SKM-1 (cell line): ENCODE measurements around the gene PRDM10.
A peak's percentile ranks its signal among the peaks of the same experiment; 100 is the strongest.
"Not testable (repeated sequence)": the region's sequence is repeated elsewhere in the genome, so short reads cannot be mapped to it uniquely, and the experiment has no call there.

Source experiments
- DNase-seq: peaks from one replicate; lab custom pipeline; 2025; ENCODE audit not compliant: unreplicated experiment; lab: John Stamatoyannopoulos, UW

PRDM10 gene, protein sequence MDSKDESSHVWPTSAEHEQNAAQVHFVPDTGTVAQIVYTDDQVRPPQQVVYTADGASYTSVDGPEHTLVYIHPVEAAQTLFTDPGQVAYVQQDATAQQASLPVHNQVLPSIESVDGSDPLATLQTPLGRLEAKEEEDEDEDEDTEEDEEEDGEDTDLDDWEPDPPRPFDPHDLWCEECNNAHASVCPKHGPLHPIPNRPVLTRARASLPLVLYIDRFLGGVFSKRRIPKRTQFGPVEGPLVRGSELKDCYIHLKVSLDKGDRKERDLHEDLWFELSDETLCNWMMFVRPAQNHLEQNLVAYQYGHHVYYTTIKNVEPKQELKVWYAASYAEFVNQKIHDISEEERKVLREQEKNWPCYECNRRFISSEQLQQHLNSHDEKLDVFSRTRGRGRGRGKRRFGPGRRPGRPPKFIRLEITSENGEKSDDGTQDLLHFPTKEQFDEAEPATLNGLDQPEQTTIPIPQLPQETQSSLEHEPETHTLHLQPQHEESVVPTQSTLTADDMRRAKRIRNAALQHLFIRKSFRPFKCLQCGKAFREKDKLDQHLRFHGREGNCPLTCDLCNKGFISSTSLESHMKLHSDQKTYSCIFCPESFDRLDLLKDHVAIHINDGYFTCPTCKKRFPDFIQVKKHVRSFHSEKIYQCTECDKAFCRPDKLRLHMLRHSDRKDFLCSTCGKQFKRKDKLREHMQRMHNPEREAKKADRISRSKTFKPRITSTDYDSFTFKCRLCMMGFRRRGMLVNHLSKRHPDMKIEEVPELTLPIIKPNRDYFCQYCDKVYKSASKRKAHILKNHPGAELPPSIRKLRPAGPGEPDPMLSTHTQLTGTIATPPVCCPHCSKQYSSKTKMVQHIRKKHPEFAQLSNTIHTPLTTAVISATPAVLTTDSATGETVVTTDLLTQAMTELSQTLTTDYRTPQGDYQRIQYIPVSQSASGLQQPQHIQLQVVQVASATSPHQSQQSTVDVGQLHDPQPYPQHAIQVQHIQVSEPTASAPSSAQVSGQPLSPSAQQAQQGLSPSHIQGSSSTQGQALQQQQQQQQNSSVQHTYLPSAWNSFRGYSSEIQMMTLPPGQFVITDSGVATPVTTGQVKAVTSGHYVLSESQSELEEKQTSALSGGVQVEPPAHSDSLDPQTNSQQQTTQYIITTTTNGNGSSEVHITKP

DNA sequence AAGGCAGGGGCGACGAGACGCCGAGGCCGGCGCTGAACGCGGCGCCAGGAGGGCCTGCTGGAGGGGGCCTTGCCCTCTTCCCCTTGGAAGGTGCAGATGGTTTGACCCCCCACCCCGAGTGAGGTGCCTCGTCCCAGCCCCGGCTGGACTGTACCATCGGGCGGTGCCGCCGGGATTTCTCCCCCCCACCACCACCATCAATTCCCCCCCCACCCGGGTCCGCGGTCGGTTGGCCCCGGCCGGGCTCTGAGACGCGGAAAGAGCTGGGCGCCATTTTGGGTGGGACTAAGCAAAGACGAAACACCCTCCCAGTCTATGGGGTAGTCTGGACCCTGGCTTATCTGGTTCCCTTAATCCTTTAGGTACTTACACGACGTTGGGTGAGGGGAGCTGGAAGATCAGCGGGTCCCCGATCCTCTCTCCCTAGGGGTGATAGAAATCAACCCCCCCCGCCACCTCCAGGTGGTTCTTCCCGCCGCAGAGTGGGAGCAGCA is at the start of gene PRDM10:
Gene PRDM10 (minus strand): TSS at position 484 of the 494 bp plus-strand sequence. CDS start 41,871 bp downstream, outside the sequence.
- peak; percentile 82 for DNase-seq

DNA sequence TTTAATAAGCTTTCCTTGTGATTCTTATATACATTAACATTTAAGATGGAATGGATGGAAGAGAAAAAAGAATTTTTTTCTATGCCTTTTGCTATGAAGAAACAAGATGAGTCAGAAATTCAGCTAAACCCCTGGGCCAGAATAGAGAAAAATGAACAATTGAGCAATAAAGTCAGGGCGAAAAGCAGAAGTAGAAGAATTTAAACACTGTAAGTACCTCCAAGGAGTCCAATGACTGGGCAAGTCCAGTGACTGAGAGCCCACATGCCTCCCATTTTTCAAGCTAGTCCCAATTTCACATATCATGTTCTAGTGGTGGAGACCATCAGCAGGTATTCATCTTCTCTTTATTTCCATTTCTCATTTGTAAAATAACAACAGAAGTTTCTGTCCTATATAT is 48.4 kb upstream of the PRDM10 start:
- DNase-seq = peak; percentile 85

DNA sequence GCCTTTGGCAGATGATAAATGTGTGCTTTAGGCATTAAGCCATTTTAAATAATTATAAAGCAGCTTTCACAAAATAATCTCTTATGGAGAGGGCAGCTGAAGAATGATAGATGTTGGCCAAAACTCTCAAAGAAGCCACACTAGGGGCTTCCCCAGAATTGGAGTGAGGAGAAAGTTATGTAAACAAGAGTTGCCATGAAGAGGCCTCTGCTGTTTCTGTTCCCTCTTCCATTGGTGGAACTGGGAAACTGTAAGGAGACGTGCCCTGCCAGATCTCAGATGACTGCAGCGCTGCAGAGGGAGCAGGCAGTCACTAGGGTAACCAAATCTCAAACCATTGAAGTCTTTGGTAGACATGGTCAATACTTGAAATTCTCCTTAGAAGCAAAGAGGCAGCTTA is 47.6 kb upstream of the PRDM10 start:
- no peak for DNase-seq

DNA sequence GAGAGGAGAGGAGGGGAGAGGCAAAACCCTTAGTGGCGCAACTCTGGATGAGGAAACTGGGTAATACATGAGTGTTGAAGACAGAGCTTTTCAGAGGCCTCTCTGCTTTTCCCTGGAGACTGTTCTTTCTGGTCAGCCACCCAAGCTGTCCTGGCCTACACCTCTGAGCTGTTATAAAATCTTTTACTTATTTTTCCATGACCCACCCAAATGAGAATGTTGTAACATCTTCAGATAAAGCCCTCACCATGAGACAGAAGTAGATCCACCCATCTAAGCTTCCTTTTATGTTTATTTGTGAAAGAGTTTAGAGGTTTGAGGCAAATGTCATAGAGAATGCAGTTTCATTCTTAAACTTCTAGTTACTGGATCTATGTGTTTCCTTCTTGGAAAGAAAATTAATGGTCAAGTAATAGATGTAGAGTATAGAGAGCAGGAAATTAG is 46.7 kb upstream of the PRDM10 start:
- DNase-seq = peak; percentile 59

DNA sequence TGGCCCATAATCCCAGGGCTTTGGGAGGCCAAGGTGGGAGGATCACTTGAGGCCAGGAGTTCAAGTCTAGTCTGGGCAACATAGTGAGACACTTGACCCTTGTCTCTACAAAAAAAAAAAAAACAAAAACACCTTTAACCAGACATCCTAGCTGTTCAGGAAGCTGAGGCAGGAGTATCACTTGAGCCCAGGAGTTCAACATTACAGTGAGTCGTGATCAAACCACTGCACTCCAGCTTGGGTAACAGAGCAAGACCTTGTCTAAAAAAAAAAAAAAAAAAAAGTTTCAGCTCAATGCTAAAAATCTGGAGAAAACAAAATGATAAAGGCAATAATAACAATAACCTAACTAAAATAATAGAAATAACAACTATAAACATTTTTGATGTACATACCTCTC is 44.5 kb upstream of the PRDM10 start:
- no peak for DNase-seq

DNA sequence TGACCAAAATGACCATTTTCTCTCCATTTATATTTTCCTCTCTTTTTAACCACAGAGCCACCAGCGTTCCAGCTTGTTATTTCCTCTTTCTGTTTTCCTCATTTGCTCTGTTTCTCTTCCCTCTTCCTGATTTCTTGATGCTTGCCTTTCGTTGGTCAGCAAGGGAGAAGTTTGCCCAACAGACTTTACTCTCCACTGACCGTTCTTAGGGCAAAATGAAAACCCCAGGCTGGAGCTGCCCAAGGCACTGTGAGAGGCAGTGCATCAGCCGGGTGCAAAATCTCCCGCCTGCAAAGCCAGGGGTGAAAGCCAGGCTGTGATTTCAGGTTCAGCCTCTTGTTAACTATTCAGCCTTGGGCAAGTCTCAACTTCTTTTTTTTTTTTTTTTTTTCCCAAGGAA is 40.9 kb upstream of the PRDM10 start:
- peak; percentile 39 for DNase-seq

DNA sequence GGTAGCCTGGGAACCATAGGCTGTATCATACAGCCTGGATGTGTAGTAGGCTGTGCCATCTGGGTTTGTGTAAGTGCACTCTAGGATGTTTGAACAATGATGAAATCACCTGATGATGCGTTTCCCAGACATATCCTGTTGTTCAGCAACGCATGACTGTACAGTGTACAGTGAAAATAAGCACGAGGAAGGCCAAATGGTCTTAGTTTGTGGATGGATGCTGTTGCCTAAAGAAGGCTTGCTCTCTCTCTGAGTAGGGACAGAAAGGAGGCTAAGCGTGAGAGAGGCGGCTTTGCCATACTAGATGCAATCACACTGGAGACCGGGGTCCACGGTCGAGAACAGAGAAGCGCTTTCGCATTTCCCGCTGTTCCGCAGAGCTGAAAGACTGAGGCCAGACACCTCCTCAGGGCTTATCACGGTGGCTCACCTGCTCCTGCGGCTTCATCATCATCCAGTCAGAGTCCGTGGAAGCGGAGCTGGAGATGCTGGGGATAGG is 39.5 kb upstream of the PRDM10 start:
- DNase-seq = no peak

DNA sequence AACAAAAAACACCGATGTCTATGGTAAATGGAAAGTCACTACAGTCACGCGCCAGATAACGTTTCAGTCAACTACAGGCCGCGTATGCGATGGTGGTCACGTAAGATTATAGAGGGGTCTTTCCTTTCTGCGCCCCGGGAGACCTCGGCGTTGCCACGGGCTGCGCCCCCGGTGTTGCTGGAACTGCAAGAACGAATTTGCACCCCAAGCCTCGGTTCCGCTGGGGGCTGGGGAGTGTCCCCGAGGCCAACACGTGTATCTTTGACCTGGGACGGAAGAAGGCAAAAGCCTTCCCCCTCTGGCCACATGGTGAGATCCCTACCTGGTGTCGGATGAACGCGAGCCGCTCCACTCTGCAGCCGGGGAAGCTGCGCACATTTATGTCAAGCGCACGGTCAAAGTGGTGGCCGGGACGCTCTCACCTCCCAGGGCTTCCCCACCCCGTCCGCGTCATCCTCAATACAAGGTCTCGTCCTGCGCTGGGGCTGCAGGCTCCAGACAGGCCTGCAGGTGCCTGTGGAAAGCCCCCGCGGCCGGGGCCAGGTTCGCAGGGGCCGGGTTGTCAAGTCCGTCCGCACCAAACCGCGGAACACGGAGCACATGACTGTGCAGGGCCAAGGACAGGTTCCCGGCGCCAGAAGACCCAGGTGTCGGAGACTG is 37.8 kb upstream of the PRDM10 start:
- DNase-seq = no peak

DNA sequence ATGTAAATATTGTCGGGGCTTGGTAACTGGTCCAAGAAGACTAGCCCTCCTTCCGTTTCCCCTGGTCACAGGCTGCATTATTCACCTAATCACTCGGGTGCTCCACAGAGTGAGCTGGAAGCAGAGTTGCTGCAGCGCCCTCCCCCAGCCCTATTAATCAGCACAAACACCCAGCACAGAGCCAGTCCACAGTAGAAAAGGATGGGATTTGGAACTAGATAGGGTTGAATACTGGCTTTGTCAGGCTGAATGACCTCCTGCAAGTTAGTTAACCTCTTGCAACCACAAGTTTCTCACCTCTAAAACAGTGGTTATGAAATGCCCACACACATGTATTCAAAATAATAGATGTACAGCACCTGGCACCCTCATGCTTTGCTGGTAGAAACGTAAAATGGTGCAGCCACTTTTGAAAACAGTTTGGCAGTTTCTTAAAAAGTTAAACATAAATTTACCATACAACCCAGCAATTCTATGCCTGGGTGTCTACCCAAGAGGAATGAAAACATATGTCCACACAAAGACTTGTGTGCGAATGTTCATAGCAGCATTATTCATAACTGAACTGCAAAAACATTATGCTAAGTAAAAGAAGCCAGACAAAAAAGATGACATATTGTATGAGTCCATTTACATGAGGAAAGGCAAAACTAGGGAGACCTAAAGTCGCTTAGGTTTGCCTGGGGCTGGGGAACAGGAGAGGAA is 35.4 kb upstream of the PRDM10 start:
- DNase-seq = no peak

DNA sequence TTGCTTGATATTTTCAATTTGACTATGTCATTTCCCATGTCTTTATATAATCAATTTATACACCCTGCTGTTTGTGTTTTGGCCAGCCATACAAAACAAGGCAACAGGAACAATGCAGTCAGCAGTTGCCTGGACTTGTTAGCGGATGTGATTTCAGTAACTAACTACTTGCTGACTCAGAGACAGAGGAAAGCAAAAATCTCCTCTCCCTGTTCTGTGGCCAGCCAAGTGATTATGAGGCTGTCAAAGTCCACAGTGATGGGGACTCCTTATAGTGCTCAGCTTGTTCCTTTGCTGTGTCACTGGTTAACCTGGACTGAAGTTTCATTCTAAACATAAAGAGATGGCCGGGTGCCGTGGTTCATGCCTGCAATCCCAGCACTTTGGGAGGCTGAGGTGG is 34.4 kb upstream of the PRDM10 start:
- DNase-seq = no peak

DNA sequence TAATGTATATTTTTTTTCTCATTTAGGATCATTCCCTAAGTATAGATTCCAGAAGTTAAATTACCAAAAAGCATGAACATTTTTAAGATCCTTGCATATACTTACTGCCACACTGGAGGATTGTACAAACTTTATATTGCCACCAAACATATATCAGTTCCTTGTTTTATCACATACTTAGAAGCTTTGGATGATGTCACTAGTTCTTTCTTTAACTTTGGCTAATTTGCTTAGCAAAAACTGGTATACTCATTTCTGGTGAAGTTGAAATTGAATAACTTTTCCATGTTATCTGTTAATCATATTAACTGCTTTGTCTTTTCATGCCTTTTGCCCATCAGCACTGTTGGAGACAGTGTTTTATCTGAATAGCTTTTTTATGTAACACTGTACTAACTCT is 31.6 kb upstream of the PRDM10 start:
- no peak for DNase-seq

DNA sequence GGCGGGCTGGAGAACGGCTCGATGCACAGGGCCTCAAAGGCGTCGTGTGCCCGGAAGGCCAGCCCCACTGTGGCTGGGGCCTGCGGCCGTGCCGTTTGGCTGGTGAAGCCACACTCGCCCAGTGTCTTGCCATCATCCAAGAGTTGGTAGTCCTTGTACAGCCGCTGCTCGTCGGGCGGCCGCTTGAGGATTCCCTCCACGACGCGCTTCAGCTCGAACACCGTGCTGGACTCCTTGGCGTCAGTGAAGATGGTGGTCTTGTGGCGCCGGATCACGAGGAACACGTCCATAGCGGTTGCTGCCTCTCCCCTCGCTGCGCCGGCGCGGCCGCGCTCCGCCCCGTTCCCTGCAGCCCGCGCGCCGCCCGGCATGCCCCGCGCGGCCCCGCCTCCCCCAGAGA is 30.3 kb upstream of the PRDM10 start:
- no peak for DNase-seq

DNA sequence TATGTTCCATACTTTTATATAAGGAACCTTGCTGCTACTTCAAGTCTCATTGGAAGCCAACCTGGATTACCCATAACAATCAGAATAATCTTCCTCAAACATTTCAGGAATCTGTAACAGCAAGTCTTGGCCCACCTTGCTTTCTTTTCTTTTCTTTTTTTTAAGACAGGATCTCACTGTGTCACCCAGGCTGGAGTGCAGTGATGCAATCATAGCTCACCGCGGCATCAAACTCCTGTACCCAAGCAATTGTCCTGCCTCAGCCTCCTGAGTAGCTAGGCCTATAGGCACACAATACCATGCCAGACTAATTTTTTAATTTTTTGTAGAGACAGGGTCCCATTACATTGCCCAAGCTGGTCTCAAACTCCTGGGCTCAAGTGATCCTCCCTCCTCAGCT is 29.3 kb upstream of the PRDM10 start:
- DNase-seq = no peak

DNA sequence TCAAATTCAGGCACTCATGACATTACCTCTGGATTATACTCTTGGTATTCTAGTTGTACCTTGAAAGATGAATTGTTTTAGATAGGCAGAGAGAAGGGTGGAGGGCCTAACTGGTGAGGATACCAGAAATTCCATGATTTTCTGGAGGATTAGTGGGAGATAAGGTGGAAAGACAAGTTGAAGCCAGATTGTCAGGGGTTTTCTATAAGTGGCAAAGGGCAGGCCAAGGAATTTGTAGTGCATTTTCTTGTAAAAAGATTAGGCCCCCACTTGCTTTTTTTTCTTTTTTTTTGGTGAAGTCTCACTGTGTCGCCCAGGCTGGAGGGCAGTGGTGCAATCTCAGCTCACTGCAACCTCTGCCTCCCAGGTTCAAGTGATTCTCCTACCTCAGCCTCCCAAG is 28.4 kb upstream of the PRDM10 start:
- no peak for DNase-seq

DNA sequence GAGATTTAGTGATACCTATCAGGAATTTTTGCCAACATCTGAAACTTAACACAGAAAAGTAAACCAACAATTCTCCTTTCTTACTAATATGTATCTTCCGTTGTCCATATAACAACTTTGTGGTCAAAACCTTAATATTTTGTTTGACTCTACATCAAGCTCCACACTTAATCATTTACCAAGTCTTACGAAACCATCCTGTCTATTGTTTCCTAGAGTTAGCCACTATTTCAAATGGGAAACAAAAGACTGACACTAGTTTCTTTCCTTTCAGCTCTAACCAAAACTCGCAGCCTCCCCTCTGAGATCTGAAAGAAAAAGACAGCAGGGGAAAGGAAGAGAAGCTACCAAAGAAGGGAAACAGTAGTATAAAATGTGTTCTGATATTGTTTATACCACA is 26.5 kb upstream of the PRDM10 start:
- DNase-seq = no peak

DNA sequence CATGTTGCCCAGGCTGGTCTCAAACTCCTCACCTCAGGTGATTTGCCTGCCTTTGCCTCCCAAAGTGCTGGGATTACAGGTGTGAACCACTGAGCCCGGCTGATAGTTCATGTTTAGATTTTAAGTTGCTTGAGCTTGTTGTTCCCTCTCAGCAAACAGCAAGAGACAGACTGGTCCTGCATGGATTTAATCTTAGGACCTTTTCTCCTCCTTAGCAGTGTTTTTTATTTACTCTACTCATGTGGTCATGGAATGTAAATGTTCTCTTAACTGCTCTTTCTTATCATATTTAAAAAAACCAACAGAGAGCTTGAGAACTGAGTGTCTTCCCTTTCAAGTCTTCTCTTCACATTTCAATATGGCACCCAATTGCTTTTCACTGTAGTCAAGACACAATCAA is 22.7 kb upstream of the PRDM10 start:
- DNase-seq = no peak

DNA sequence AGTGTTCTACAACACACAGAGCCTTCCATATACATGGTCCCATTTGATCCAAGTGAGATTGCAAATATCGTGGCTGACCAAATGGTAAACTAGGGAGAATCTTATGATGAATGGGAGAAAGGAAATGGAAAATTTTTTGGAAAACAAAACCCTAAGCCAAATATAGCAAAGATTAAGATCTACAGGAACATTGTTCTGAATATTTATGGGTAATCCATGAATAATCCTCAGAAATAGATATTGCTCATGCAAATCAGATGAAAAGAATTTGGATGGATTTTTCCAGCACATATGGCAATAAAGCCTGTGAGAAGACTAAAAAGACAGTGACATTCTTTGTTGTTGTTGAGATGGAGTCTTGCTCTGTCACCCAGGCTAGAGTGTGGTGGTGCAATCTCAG is 21.7 kb upstream of the PRDM10 start:
- no peak for DNase-seq

DNA sequence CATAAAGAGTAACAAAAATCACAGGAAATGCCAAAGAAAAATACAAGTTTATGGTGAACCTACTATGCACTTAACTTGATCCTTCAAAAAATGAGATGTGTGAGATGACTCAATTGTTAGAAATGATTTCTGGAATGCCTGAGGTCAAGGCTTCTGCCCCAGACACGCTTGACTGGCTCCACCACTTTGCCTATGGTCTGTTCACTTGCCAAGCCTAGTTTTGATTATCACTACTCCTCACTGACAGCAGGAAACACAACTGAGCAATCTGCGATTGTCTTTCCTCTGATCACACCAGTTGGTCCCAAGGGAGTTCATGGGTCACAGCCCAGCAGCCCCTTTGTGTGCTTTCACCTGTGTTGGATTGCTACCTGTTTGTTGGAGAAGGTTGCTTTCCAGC is 20.6 kb upstream of the PRDM10 start:
- DNase-seq = no peak

DNA sequence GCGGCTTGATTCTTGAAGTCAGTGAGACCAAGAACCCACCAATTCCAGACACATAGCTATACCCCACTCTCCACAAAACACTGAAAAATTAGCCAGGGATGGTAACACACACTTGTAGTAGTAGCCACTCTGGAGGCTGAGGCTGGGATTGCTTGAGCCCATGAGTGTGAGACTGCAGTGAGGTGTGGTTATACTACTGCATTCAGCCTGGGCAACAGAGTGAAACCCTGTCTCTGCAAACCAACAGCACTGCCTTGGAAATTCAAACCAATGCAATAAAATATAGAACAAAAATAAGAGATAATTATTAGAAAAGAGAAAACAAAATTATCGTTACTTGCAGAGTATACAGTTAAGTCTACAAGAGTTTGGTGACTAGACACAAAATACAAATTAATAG is 20.2 kb upstream of the PRDM10 start:
- DNase-seq = no peak

DNA sequence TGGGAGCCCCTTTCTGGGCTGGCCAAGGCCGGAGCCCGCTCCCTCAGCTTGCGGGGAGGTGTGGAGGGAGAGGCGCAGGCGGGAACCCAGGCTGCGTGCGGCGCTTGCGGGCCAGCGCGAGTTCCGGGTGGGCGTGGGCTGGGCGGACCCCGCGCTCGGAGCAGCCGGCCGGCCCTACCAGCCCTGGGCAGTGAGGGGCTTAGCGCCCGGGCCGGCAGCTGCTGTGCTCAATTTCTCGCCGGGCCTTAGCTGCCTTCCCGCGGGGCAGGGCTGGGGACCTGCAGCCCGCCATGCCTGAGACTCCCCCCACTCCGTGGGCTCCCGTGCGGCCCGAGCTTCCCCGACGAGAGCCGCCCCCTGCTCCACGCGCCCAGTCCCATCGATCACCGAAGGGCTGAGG is 19.0 kb upstream of the PRDM10 start:
- DNase-seq = not testable (repeated sequence)
